GM19043 (cell line): ENCODE results near the gene IFT122.
"Not testable (repeated sequence)": the region's sequence is repeated elsewhere in the genome, so short reads cannot be mapped to it uniquely, and the experiment has no call there.

Experiments used
- ATAC-seq: cut with Tn5 transposase; IDR thresholded peaks from one replicate; pipeline ENCODE4 v1.9.1; 2021; ENCODE audit warnings: low read depth; ENCODE audit not compliant: unreplicated experiment

The IFT122 gene

GRCh38 chr3:129491794-129492193 is 51.8 kb downstream of the IFT122 start:
- ATAC-seq = no peak

DNA sequence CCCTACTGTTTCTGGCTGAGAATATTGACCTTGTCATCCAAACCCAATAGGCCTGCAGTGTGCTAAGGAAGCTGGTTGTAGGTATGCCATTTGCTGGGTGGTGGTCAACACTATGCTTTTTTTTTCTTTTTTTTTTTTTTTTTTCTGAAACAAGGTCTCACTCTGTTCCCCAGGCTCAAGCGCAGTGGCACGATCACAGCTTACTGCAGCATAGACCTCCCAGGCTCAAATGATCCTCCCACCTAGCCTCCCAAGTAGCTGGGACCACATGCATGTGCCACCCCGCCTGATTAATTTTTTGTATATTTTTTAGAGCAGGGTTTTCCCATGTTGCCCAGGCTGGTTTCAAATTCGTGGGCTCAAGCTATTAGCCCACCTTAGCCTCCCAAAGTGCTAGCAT is 52.7 kb downstream of the IFT122 start:
- no peak for ATAC-seq

- ATAC-seq = no peak
Measured at GRCh38 chr3:129493206-129493605, 53.2 kb downstream of the IFT122 start.

DNA sequence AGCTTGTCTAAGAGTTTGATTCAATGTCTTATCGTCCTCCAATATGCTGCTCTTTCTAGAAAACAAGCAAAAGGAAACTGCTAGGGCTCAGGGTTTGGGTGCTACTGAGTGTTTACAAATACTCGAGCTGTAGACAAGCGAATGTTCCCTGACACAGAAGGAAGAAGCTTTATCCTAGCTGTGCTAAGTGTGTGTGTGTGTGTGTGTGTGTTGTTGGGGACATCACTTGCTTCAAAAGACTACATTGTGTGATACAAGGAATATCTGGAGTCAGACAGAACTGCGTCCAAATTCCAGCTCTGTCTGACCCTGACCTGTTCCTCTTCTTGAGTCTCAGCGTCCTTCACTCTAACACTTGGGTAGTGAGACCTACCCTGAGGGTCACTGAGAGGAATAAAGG is 54.5 kb downstream of the IFT122 start:
- not testable (repeated sequence) for ATAC-seq

GRCh38 chr3:129495006-129495639 is 55.1 kb downstream of the IFT122 start:
- ATAC-seq = not testable (repeated sequence)

DNA sequence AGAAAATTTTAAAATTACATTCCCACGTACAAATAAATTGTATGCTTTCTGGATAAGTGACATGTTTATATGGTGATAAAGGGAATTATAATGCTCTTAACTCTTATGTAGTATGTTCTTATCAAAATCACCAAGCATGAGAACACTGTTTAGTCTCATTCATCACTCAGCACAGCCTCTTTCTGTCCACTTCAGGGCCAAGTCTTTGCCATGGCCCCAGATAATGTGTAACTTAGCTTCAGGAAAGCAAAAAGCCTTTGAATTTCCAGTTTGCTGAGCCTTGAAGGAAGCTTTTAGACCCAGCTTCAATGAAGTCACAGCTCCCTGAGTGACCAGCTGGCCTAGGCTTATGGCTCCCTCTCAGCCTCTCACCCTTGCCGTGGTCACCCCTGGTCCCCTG is 57.9 kb downstream of the IFT122 start:
- ATAC-seq = not testable (repeated sequence)

- not testable (repeated sequence) for ATAC-seq
Measured at GRCh38 chr3:129498603-129499488, 58.8 kb downstream of the IFT122 start.

- ATAC-seq = not testable (repeated sequence)
Measured at GRCh38 chr3:129499604-129500333, 59.7 kb downstream of the IFT122 start.

GRCh38 chr3:129500334-129500658 is 60.3 kb downstream of the IFT122 start:
- ATAC-seq = no peak

DNA sequence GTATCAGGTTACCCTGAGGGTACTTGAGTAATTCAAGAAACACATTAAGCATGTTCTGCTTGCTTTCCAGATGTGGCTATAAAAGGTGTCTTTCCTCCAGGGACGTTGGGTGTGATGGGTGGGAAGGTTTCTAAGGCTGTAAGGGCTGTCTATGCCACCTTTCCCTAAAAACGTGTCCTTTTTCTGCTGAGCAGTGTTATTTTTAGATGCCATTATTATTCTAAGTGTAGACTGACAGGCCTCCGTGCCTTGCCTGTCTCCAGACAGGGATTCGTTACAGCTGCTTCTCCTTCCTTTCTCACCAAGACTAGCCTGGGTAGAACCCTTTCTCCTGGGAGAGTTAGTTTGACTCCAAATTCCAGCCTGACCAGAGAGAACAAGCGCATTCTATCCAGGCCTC is 61.6 kb downstream of the IFT122 start:
- no peak for ATAC-seq

- ATAC-seq = no peak
Measured at GRCh38 chr3:129502641-129503408, 62.8 kb downstream of the IFT122 start.

GRCh38 chr3:129503471-129504291 is 63.7 kb downstream of the IFT122 start:
- no peak for ATAC-seq

DNA sequence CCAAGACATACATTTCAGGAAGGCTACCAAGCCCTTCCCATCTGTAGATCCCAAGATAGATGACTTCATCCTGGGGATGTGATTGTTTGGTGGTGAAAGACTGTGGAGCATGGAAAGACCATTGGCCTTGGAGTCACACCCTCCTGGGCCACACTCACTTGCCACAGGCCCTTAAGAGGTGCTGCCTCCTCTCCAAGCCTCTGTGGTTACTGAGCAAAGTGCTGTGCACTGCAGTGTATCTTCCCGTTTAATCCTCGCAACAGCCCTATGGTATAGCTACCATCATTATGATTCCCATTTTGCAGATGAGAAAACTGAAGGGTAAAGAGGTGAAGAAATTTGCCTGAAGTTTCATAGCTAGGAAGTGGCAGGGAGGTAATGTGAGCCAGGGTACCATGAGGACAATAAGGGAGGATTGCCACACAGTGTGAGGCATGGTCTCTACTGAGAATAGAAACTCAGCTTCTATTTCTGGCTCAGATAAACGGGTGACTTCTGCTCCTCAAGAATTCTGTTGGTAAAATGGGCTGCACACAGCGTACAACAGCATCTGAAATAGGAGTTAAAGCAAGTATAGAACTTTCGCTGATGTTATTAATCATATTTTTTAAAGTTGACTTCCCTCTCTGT is 64.6 kb downstream of the IFT122 start:
- ATAC-seq = no peak

- ATAC-seq = no peak
Measured at GRCh38 chr3:129505341-129505740, 65.3 kb downstream of the IFT122 start.

- ATAC-seq = no peak
Measured at GRCh38 chr3:129506231-129506742, 66.3 kb downstream of the IFT122 start.

GRCh38 chr3:129507181-129507831 is 67.3 kb downstream of the IFT122 start:
- ATAC-seq = no peak

DNA sequence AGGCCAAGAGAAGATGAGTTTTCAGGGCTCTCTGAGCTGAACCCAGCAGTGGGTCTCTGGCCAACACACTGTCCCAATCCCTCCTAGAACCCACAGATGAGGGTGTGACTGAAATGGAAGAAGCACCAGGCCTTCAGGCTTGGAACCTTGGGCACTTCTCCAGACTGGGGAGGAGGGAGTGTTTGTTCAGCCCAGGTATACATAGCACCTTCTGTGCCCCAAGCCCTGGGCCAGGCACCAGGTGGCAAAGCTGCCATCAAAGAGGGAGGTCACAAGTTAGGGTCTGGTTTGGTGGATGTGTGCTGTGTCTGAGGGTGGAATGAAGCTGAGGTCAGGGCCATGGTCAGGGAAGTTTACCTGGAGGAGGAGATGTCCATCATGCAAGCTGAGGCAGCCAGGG is 72.6 kb downstream of the IFT122 start:
- no peak for ATAC-seq

DNA sequence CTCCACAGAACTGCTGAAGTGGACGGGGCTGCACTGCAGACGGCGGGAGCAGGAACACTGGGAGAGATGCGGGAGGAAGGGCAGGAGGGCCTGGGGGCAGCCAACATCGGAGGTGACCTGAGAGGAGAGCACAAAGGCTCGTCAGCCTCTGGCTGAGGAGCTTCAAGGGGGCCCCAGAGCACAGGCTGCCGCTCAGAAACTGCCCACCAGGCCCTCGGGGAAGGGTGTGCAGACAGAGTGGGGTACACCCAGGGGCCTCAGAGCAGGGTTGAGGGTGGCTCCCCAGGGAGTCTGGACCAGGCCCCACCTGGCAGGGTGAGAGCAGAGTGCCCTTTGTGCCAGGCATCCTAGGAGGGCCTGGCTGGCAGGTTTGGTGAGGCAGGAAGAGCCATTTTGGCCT is 73.7 kb downstream of the IFT122 start:
- no peak for ATAC-seq

DNA sequence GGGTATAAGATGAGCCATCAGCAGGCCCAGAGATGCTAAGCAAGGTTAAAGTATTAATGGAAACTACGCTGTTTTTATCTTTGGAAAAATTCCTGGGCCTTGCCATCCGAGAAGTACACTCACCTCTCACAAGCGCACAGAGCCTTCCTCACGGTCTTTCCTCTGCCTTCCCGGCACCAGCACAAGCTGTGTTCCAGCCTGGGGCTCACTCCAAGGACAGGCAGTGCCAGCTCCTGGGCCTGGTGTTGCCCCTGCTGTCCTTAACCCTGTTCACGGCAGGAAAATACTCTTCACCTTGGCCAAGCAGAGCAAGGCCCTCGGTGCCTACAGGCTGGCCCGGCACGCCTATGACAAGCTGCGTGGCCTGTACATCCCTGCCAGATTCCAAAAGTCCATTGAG is 74.1 kb downstream of the IFT122 start:
- no peak for ATAC-seq
